Trophoblast cell (in vitro differentiated cells and primary cell): Measurements from ENCODE around the gene PTBP3.
"Not testable (repeated sequence)": the region's sequence is repeated elsewhere in the genome, so short reads cannot be mapped to it uniquely, and the experiment has no call there.

Experiments used
- DNase-seq, 2 donors: peaks; one replicate each; pipeline ENCODE4 v3.0.0-alpha.2; 2016
- H2AFZ ChIP-seq: 2 replicates; pipeline ENCODE4 v1.6.1; 2013; ENCODE audit warnings: low read length, moderate library complexity, mild to moderate bottlenecking; ENCODE audit not compliant: insufficient read depth, poor library complexity
- H2AK5ac ChIP-seq: 2 replicates; pipeline ENCODE4 v1.6.1; 2013; ENCODE audit warnings: mild to moderate bottlenecking, low read length
- H2BK120ac ChIP-seq: 2 replicates; pipeline ENCODE4 v1.6.1; 2013; ENCODE audit warnings: low read length, mild to moderate bottlenecking, moderate library complexity; ENCODE audit not compliant: insufficient read depth, poor library complexity
- H2BK12ac ChIP-seq: 2 replicates; pipeline ENCODE4 v1.6.1; 2013; ENCODE audit warnings: mild to moderate bottlenecking, low read length, moderate library complexity
- H2BK5ac ChIP-seq: 2 replicates; pipeline ENCODE4 v1.6.1; 2013; ENCODE audit warnings: low read length, low read depth, moderate library complexity, mild to moderate bottlenecking; ENCODE audit not compliant: poor library complexity
- H3K14ac ChIP-seq: 2 replicates; pipeline ENCODE4 v1.6.1; 2013; ENCODE audit warnings: mild to moderate bottlenecking, low read length
- H3K18ac ChIP-seq: 2 replicates; pipeline ENCODE4 v1.6.1; 2013; ENCODE audit warnings: mild to moderate bottlenecking, low read length
- H3K23ac ChIP-seq: 2 replicates; pipeline ENCODE4 v1.6.1; 2013; ENCODE audit warnings: low read length
- H3K27ac ChIP-seq: 2 replicates; pipeline ENCODE4 v1.5.1; 2013; ENCODE audit warnings: low read depth, mild to moderate bottlenecking, inconsistent platforms, low read length, moderate library complexity
- H3K27me3 ChIP-seq: 2 replicates; pipeline ENCODE4 v1.6.1; 2013; ENCODE audit warnings: inconsistent platforms, mild to moderate bottlenecking, low read length, moderate library complexity; ENCODE audit not compliant: insufficient read depth
- H3K36me3 ChIP-seq, 2 experiments: 1 replicate in 1 of 2; 2 replicates in 1 of 2; pipeline ENCODE4 v1.6.1; 2013; ENCODE audit warnings: low read length in 2 of 2, mild to moderate bottlenecking in 2 of 2, moderate library complexity in 1 of 2; ENCODE audit not compliant: insufficient read depth in 2 of 2, control insufficient read depth in 1 of 2
- H3K4ac ChIP-seq: 2 replicates; pipeline ENCODE4 v1.6.1; 2013; ENCODE audit warnings: low read depth, mild to moderate bottlenecking, low read length, moderate library complexity
- H3K4me1 ChIP-seq, 2 experiments: 1 replicate in 1 of 2; 2 replicates in 1 of 2; pipeline ENCODE4 v1.6.1; 2013; ENCODE audit warnings: low read length in 2 of 2, mild to moderate bottlenecking in 2 of 2, moderate library complexity in 1 of 2; ENCODE audit not compliant: insufficient read depth in 2 of 2, control insufficient read depth in 1 of 2
- H3K4me2 ChIP-seq: 2 replicates; pipeline ENCODE4 v1.6.1; 2013; ENCODE audit warnings: inconsistent platforms, mild to moderate bottlenecking, low read length, moderate library complexity
- H3K4me3 ChIP-seq: 2 replicates; pipeline ENCODE4 v1.5.1; 2013; ENCODE audit warnings: mild to moderate bottlenecking, low read depth, low read length, inconsistent platforms
- H3K79me1 ChIP-seq: one replicate; pipeline ENCODE4 v1.6.1; 2013; ENCODE audit warnings: low read length
- H3K79me2 ChIP-seq: 2 replicates; pipeline ENCODE4 v1.6.1; 2013; ENCODE audit warnings: low read length, mild to moderate bottlenecking; ENCODE audit not compliant: control insufficient read depth, insufficient read depth, poor library complexity
- H3K9ac ChIP-seq: 2 replicates; pipeline ENCODE4 v1.6.1; 2013; ENCODE audit warnings: mild to moderate bottlenecking, low read length
- H3K9me3 ChIP-seq: 2 replicates; pipeline ENCODE4 v1.6.1; 2013; ENCODE audit warnings: low read depth, mild to moderate bottlenecking, control low read depth, inconsistent platforms, low read length; ENCODE audit not compliant: insufficient read depth
- H4K12ac ChIP-seq: 2 replicates; pipeline ENCODE4 v1.6.1; 2013; ENCODE audit warnings: low read depth, mild to moderate bottlenecking, low read length, moderate library complexity
- H4K8ac ChIP-seq: 2 replicates; pipeline ENCODE4 v1.6.1; 2013; ENCODE audit warnings: low read depth, mild to moderate bottlenecking, low read length, moderate library complexity
- H4K91ac ChIP-seq: one replicate; pipeline ENCODE4 v1.6.1; 2013; ENCODE audit warnings: low read depth, mild to moderate bottlenecking, low read length, moderate library complexity
- WGBS: extraction: QIAGEN DNeasy Blood & Tissue Kit; methylation state at CpG from one replicate; pipeline ENCODE4 v1.1.7; 2013; ENCODE audit warnings: missing lambda C conversion rate; ENCODE audit not compliant: insufficient read length, insufficient coverage; ENCODE audit errors: extremely low coverage; 5-methylcytosine and 5-hydroxymethylcytosine counted together

Gene PTBP3

DNA sequence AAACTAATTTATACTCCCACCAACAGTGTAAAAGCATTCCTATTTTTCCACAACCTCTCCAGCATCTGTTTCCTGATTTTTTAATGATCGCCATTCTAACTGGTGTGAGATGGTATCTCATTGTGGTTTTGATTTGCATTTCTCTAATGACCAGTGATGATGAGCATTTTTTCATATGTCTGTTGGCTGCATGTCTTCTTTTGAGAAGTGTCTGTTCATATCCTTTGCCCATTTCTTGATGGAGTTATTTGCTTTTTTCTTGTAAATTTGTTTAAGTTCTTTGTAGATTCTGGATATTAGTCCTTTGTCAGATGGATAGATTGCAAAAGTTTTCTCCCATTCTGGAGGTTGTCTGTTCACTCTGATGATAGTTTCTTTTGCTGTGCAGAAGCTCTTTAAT is 143.1 kb downstream of the PTBP3 start:
- H2AK5ac ChIP-seq, H2AFZ ChIP-seq, H3K4ac ChIP-seq, H4K12ac ChIP-seq, H3K23ac ChIP-seq, H3K27ac ChIP-seq, H4K8ac ChIP-seq, H3K27me3 ChIP-seq, H3K79me2 ChIP-seq, H2BK12ac ChIP-seq, H2BK120ac ChIP-seq, H3K4me2 ChIP-seq, H3K36me3 ChIP-seq, H3K9ac ChIP-seq, H3K14ac ChIP-seq, H3K4me3 ChIP-seq, H2BK5ac ChIP-seq, H3K79me1 ChIP-seq, H4K91ac ChIP-seq, DNase-seq, H3K18ac ChIP-seq, H3K9me3 ChIP-seq, H3K4me1 ChIP-seq: not testable (repeated sequence)
- WGBS: no CpG with 5 or more reads among the region's 1 CpG

DNA sequence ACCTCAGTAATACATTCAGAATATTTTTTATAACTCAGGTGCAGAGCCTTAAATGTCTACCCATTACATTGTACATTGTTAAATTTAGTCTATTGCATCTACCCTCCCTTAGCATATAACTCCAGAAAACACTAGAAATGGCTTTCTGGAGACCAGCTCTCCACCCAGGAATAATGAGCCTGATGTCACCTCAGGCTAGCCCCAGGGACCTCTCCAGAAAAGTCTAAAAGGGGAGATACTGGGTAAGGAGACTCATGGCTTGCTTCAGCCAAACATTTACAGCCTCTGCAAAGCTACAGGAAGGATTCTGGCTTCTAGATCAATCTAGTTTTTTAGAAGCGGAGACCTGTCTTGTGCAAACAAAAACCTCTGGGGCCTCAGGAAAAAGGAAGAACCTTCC is 144.5 kb downstream of the PTBP3 start:
- Histone ChIP-seq H3K4me2 (no peak overlapping the region), H3K36me3 (no peaks in the 10 kb centered on the region), H3K27me3 (no peaks in the 10 kb centered on the region), H3K9me3 (no peaks in the 10 kb centered on the region), H3K79me1 (no peaks in the 10 kb centered on the region), H3K18ac (no peak overlapping the region), H2AFZ (no peak overlapping the region), H3K4me3 (no peak overlapping the region), H4K91ac (no peak overlapping the region), H2BK5ac (no peak overlapping the region), H2AK5ac (no peak overlapping the region), H3K9ac (no peak overlapping the region), H3K79me2 (no peaks in the 10 kb centered on the region), H3K27ac (no peak overlapping the region), H2BK12ac (no peak overlapping the region), H4K8ac (no peak overlapping the region), H3K14ac (no peak overlapping the region), H3K4me1 (peaks cover 0 to 2% of the 10 kb centered on the region in 2 experiments), H3K23ac (no peak overlapping the region), H4K12ac (no peak overlapping the region), H2BK120ac (no peak overlapping the region), H3K4ac (no peak overlapping the region)
- no CpG with 5 or more reads among the region's 1 CpG for WGBS
- peak in 1 of 2 donors; percentile 25 for DNase-seq

DNA sequence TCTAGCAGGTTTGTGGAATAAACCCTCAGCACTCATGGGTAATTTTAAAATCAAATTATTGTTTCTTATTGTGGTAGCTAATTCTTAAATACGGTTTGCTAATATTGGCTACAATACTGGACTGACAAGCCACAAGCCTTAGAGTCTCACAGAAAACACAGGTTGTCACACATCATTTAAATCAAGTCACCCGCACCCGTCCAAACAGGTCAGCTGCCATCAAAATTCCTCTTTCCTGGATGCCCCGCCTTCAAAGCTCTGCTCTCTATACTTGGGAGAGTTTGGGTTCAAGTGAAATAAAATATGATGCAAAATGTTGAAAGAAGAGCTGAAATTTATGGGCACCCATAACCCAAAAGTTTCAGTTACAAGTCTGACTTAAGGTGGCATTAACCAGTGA is 146.0 kb downstream of the PTBP3 start:
- no peak overlapping the region for H3K4me3 ChIP-seq
- peaks cover 0 to 2% of the 10 kb centered on the region in 2 experiments for H3K4me1 ChIP-seq
- H2BK5ac ChIP-seq: no peak overlapping the region
- no peak overlapping the region for H3K4ac ChIP-seq
- no peak overlapping the region for H2BK12ac ChIP-seq
- no peaks in the 10 kb centered on the region for H3K27me3 ChIP-seq
- H4K12ac ChIP-seq: no peak overlapping the region
- H3K79me2 ChIP-seq: no peaks in the 10 kb centered on the region
- no peaks in the 10 kb centered on the region for H3K9me3 ChIP-seq
- H3K79me1 ChIP-seq: no peaks in the 10 kb centered on the region
- H3K9ac ChIP-seq: no peak overlapping the region
- no peak overlapping the region for H3K14ac ChIP-seq
- no peak overlapping the region for H2AK5ac ChIP-seq
- no CpG with 5 or more reads among the region's 4 CpGs for WGBS
- no peak overlapping the region for H3K27ac ChIP-seq
- H2AFZ ChIP-seq: no peak overlapping the region
- no peak overlapping the region for H4K8ac ChIP-seq
- no peaks in the 10 kb centered on the region for H3K36me3 ChIP-seq
- H4K91ac ChIP-seq: no peak overlapping the region
- H3K18ac ChIP-seq: no peak overlapping the region
- no peak for DNase-seq
- no peak overlapping the region for H3K4me2 ChIP-seq
- H3K23ac ChIP-seq: no peak overlapping the region
- no peak overlapping the region for H2BK120ac ChIP-seq

DNA sequence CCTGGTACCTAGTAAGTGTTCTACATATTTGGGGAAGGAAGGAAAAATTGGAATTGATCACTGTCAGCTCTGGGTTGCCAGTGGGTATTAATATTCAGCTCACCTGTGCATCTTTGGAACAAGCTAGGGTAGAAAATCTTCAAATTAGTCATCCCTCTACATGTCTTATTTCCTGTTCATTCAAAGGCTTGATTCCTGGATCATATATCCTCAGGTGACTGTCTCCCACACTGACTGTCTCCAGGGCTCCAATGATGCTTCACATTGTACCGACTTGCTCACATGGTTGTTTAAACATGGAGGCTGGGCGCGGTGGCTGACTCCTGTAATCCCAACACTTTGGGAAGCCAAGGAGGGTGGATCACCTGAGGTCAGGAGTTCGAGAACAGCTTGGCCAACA is 146.7 kb downstream of the PTBP3 start:
- H2BK12ac ChIP-seq: no peak overlapping the region
- no peaks in the 10 kb centered on the region for H3K79me1 ChIP-seq
- H3K4me2 ChIP-seq: no peak overlapping the region
- no CpG with 5 or more reads among the region's 4 CpGs for WGBS
- no peak overlapping the region for H4K8ac ChIP-seq
- H2AK5ac ChIP-seq: no peak overlapping the region
- no peak overlapping the region for H2BK120ac ChIP-seq
- no peak overlapping the region for H3K4ac ChIP-seq
- H2AFZ ChIP-seq: no peak overlapping the region
- no peaks in the 10 kb centered on the region for H3K36me3 ChIP-seq
- no peak overlapping the region for H3K23ac ChIP-seq
- no peak overlapping the region for H3K27ac ChIP-seq
- H3K18ac ChIP-seq: no peak overlapping the region
- no peaks in the 10 kb centered on the region for H3K9me3 ChIP-seq
- no peaks in the 10 kb centered on the region for H3K79me2 ChIP-seq
- no peak overlapping the region for H3K9ac ChIP-seq
- H3K4me1 ChIP-seq: peaks cover 0 to 2% of the 10 kb centered on the region in 2 experiments
- no peak overlapping the region for H4K91ac ChIP-seq
- DNase-seq: no peak
- no peak overlapping the region for H3K4me3 ChIP-seq
- no peaks in the 10 kb centered on the region for H3K27me3 ChIP-seq
- H2BK5ac ChIP-seq: no peak overlapping the region
- no peak overlapping the region for H4K12ac ChIP-seq
- no peak overlapping the region for H3K14ac ChIP-seq
